Lower lobe of right lung (tissue), 2 donors: Measurements from ENCODE around the gene ANKHD1. TPM values are rescaled to one million over a fixed set of nuclear protein-coding genes. Genes with fewer than 3 reads are reported as not detected.

Experiments used
- ATAC-seq, 2 donors: fragments of 200-7000 bp; cut with Tn5 transposase; one replicate each; pipeline ENCODE4 v1.9.1; 2020 to 2022; ENCODE audit warnings: mild to moderate bottlenecking in 2 of 2, moderate library complexity in 2 of 2
- DNase-seq: peaks from one replicate; pipeline ENCODE4 v3.0.0-alpha.2; 2020
- H3K27ac ChIP-seq: fragments of 200-600 bp; one replicate; pipeline ENCODE4 v1.8.0; 2022
- H3K27me3 ChIP-seq: fragments of 200-600 bp; one replicate; pipeline ENCODE4 v1.8.0; 2022; ENCODE audit warnings: low read depth
- H3K36me3 ChIP-seq: fragments of 200-600 bp; one replicate; pipeline ENCODE4 v1.8.0; 2022; ENCODE audit warnings: mild to moderate bottlenecking
- H3K4me1 ChIP-seq: fragments of 200-600 bp; one replicate; pipeline ENCODE4 v1.8.0; 2022
- H3K4me3 ChIP-seq: fragments of 200-600 bp; one replicate; pipeline ENCODE4 v1.8.0; 2022; ENCODE audit warnings: mild to moderate bottlenecking
- H3K9me3 ChIP-seq: fragments of 200-600 bp; one replicate; pipeline ENCODE4 v1.8.0; 2022
- CTCF ChIP-seq: fragments of 200-600 bp; IDR thresholded peaks from one replicate; pipeline ENCODE4 v1.8.0; 2022; ENCODE audit warnings: antibody characterized with exemption, mild to moderate bottlenecking
- intact Hi-C: fragments of 100-400 bp; cut with DNase I; formaldehyde crosslinking; loops from one replicate; pipeline ENCODE4 v1.11.0; 2022
- total RNA-seq: library from RNA; stranded (reverse); fragmentation: NEBNext Ultra II Directional; extraction: Animal tissue kit (Norgen Biotek cat#: 25700); gene quantifications from one replicate; pipeline ENCODE4 v1.2.1, GENCODE V29; 2021
- donor health status: DM: no; HTN: yes; CAD: no; lungs with severe emphysema.

Gene ANKHD1
- total RNA-seq, 1 donor from 2014 or later = 133 TPM

GRCh38 chr5:140403613-140404012 lies 2.0 kb downstream of the ANKHD1 start:
- peaks cover 46% of the 10 kb centered on the region for H3K4me1 ChIP-seq
- intact Hi-C loops = no loop called here
- TF ChIP-seq CTCF = no peak
- no peaks in the 10 kb centered on the region for H3K27me3 ChIP-seq
- no peaks in the 10 kb centered on the region for H3K9me3 ChIP-seq
- H3K36me3 ChIP-seq = peaks cover 10% of the 10 kb centered on the region
- peak overlapping the region; percentile 99 for H3K4me3 ChIP-seq
- ATAC-seq = no peak
- H3K27ac ChIP-seq = no peak overlapping the region
- no peak for DNase-seq

- peak; percentile 14 for TF ChIP-seq CTCF
- Histone ChIP-seq H3K4me1 (peaks cover 58% of the 10 kb centered on the region), H3K36me3 (peaks cover 15% of the 10 kb centered on the region), H3K27me3 (no peaks in the 10 kb centered on the region), H3K4me3 (no peak overlapping the region), H3K27ac (no peak overlapping the region), H3K9me3 (no peaks in the 10 kb centered on the region)
- ATAC-seq = peak; percentile 82 to 93
- DNase-seq = no peak
- intact Hi-C loops = no loop called here
Observed at GRCh38 chr5:140408750-140409241, 7.2 kb downstream of the ANKHD1 start.

- Histone ChIP-seq H3K27me3 (no peaks in the 10 kb centered on the region), H3K36me3 (peaks cover 13% of the 10 kb centered on the region), H3K9me3 (no peaks in the 10 kb centered on the region), H3K4me1 (peaks cover 35% of the 10 kb centered on the region), H3K4me3 (no peak overlapping the region), H3K27ac (no peak overlapping the region)
- no peak for TF ChIP-seq CTCF
- no peak for ATAC-seq
- DNase-seq = no peak
- intact Hi-C loops = no loop called here
Observed at GRCh38 chr5:140413230-140413629, 11.6 kb downstream of the ANKHD1 start.

- no peak for TF ChIP-seq CTCF
- ATAC-seq = no peak
Observed at GRCh38 chr5:140417235-140417634, 15.6 kb downstream of the ANKHD1 start.

GRCh38 chr5:140418862-140419520 lies 17.4 kb downstream of the ANKHD1 start:
- Histone ChIP-seq H3K27ac (no peak overlapping the region), H3K27me3 (no peaks in the 10 kb centered on the region), H3K36me3 (peaks cover 8% of the 10 kb centered on the region), H3K4me1 (peaks cover 19% of the 10 kb centered on the region), H3K4me3 (no peak overlapping the region), H3K9me3 (no peaks in the 10 kb centered on the region)
- intact Hi-C loops = no loop called here
- ATAC-seq = no peak
- no peak for DNase-seq
- no peak for TF ChIP-seq CTCF

More at GRCh38 chr5:140417235-140417634, 15.6 kb downstream of the ANKHD1 start:
- no peaks in the 10 kb centered on the region for H3K9me3 ChIP-seq
- no peak for DNase-seq
- H3K36me3 ChIP-seq = peaks cover 13% of the 10 kb centered on the region
- no peak overlapping the region for H3K27ac ChIP-seq
- H3K4me3 ChIP-seq = no peak overlapping the region
- intact Hi-C loops = no loop called here
- H3K27me3 ChIP-seq = no peaks in the 10 kb centered on the region
- H3K4me1 ChIP-seq = peaks cover 31% of the 10 kb centered on the region
